ENCODE results near the gene ESAM. TPM values are rescaled to one million over a fixed set of nuclear protein-coding genes. Genes with fewer than 3 reads are reported as not detected.

Gene ESAM
- polyA plus RNA-seq, 3 donors, result 0.18 to 0.74 (median 0.49) TPM

DNA sequence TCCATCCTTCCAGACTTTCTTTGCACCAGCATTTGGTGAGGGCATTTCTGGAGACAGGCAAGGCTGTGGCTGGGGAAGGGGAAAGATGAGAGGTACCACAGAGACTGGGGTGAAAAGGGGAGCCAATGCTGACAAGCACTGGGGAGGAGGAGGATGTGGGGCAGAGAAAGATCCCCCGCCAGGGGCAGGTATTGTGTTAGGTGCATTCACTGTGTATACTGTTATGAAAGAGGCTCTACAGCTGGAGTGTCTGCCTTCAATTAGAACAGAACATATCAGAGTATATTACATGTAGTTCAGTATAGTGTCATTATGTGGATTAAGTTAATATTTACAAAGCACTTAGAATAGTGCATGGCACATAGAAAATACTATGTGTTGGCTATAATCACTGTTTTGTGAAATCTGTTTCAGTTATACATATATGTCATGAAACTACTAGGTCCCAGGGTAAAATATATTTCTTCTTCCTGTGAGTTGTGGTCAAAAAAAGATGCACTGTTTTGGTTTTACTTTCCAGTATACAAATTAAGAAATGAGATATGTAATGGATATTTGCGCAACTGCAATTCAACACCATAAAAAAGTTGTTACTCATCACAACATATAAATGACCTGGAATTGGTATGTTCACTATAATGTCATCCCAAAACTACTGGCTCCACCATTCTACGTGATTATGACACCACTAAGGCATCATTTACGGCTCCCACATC is 29.7 kb upstream of the ESAM start:
- TF ChIP-seq CTCF (IDR thresholded peaks at IDR 0.05), result no peak
- WGBS (ENCODE audit: insufficient coverage), result 48% methylated on average over 2 of the region's 4 CpGs
- Mint-ChIP-seq H3K4me1 (peaks cover 18% of the 10 kb centered on the region), H3K4me3 (no peak overlapping the region), H3K27ac (peak overlapping the region in 1 of 7 donors; percentile 47), H3K36me3 (peaks cover 0 to 3% of the 10 kb centered on the region in 2 donors), H3K9me3 (no peaks in the 10 kb centered on the region), H3K27me3 (ENCODE audit: low read depth in 3 of 3) (peaks cover 0 to 2% (median 0%) of the 10 kb centered on the region in 3 donors)
- H3K4me1 ChIP-seq (ENCODE audit: control insufficient read depth in 1 of 2, insufficient read depth in 2 of 2, low read length in 2 of 2), result peaks cover 4 to 11% of the 10 kb centered on the region in 2 donors
- DNase-seq, result peak; percentile 6 to 18 (median 10)
- peaks cover 65% of the 10 kb centered on the region for H4K20me1 ChIP-seq (ENCODE audit: insufficient read depth, low read length)
- H3K27me3 ChIP-seq (ENCODE audit: control insufficient read depth in 2 of 2, insufficient read depth in 2 of 2, low read length in 2 of 2), result no peaks in the 10 kb centered on the region
- no peak overlapping the region for H3K9ac ChIP-seq (ENCODE audit: insufficient read depth, low read length, poor library complexity, severe bottlenecking)
- no peaks in the 10 kb centered on the region for H3K36me3 ChIP-seq (replicated peaks in 1 of 2; ENCODE audit: control insufficient read depth in 1 of 2, insufficient read depth in 2 of 2, low read length in 2 of 2)
- no peak overlapping the region for H3K4me2 ChIP-seq (replicated peaks; ENCODE audit: extremely low read depth, low read length, poor library complexity, severe bottlenecking)
- H3K9me3 ChIP-seq (replicated peaks in 1 of 2; ENCODE audit: control insufficient read depth in 1 of 2, insufficient read depth in 1 of 2, low read length in 2 of 2), result no peaks in the 10 kb centered on the region
- H3K4me3 ChIP-seq (replicated peaks in 1 of 3; ENCODE audit: low read depth in 2 of 3, low read length in 3 of 3), result no peak overlapping the region
- no peak overlapping the region for H3K27ac ChIP-seq (ENCODE audit: low read depth in 1 of 2, low read length in 2 of 2)
- no peak overlapping the region for H2AFZ ChIP-seq (ENCODE audit: insufficient read depth, low read depth, low read length, poor library complexity, severe bottlenecking)
- peaks cover 55% of the 10 kb centered on the region for H3K79me2 ChIP-seq (ENCODE audit: insufficient read depth, low read length)
- intact Hi-C loops (cut with micrococcal nuclease), result loop anchor here (5.0 to 10.0 kb wide), 2 partner anchors 34 to 127 kb away; no protein-coding TSS in a partner anchor

- no peak overlapping the region for H3K4me3 Mint-ChIP-seq
- Histone ChIP-seq H4K20me1 (ENCODE audit: insufficient read depth, low read length) (peaks cover 58% of the 10 kb centered on the region), H3K4me3 (replicated peaks in 1 of 3; ENCODE audit: low read depth in 2 of 3, low read length in 3 of 3) (no peak overlapping the region), H3K27me3 (ENCODE audit: control insufficient read depth in 2 of 2, insufficient read depth in 2 of 2, low read length in 2 of 2) (no peaks in the 10 kb centered on the region), H3K27ac (ENCODE audit: low read depth in 1 of 2, low read length in 2 of 2) (no peak overlapping the region), H2AFZ (ENCODE audit: insufficient read depth, low read depth, low read length, poor library complexity, severe bottlenecking) (no peak overlapping the region), H3K79me2 (ENCODE audit: insufficient read depth, low read length) (peaks cover 32% of the 10 kb centered on the region), H3K4me2 (replicated peaks; ENCODE audit: extremely low read depth, low read length, poor library complexity, severe bottlenecking) (no peak overlapping the region), H3K36me3 (replicated peaks in 1 of 2; ENCODE audit: control insufficient read depth in 1 of 2, insufficient read depth in 2 of 2, low read length in 2 of 2) (no peaks in the 10 kb centered on the region), H3K4me1 (ENCODE audit: control insufficient read depth in 1 of 2, insufficient read depth in 2 of 2, low read length in 2 of 2) (peaks cover 4 to 11% of the 10 kb centered on the region in 2 donors), H3K9me3 (replicated peaks in 1 of 2; ENCODE audit: control insufficient read depth in 1 of 2, insufficient read depth in 1 of 2, low read length in 2 of 2) (no peaks in the 10 kb centered on the region), H3K9ac (ENCODE audit: insufficient read depth, low read length, poor library complexity, severe bottlenecking) (no peak overlapping the region)
- no peak overlapping the region for H3K27ac Mint-ChIP-seq
- H3K27me3 Mint-ChIP-seq (ENCODE audit: low read depth in 3 of 3), result no peaks in the 10 kb centered on the region
- no peak for DNase-seq
- peaks cover 17% of the 10 kb centered on the region for H3K4me1 Mint-ChIP-seq
- H3K9me3 Mint-ChIP-seq, result no peaks in the 10 kb centered on the region
- intact Hi-C loops (cut with micrococcal nuclease), result no loop called here
- TF ChIP-seq CTCF (IDR thresholded peaks at IDR 0.05), result no peak
- peaks cover 2 to 3% of the 10 kb centered on the region in 2 donors for H3K36me3 Mint-ChIP-seq
These were observed 26.4 kb upstream of the ESAM start for GRCh38 chr11:124788521-124788920.

Data from CD14-positive monocyte (primary cell).